IMR-90 (cell line): Measurements from ENCODE around the gene MIOX. TPM values are rescaled to one million over a fixed set of nuclear protein-coding genes. Genes with fewer than 3 reads are reported as not detected.

ENCODE experiments used
- ATAC-seq: fragments of 200-7000 bp; cut with Tn5 transposase; 2 replicates; pipeline ENCODE4 v1.9.1; 2020; ENCODE audit warnings: low read depth, mild to moderate bottlenecking, moderate library complexity
- Bru-seq: library from RNA; stranded (reverse); fragments of 400-500 nt; gene quantifications from one replicate; lab custom pipeline; 2021; lab: Mats Ljungman, UMichigan
- BruChase-seq, 2 experiments: library from RNA; stranded (reverse); fragments of 400-500 nt; gene quantifications; one replicate each; lab custom pipeline; 2021; lab: Mats Ljungman, UMichigan
- BruUV-seq: library from RNA; stranded (reverse); fragments of 400-500 nt; replicated peaks from 2 replicates; lab custom pipeline; 2021; lab: Mats Ljungman, UMichigan
- CTCF ChIA-PET: fragments of 300-600 bp; formaldehyde crosslinking; extraction: SDS; loops from one replicate; lab custom pipeline; 2021; ENCODE audit warnings: antibody characterized with exemption; lab: Yijun Ruan, JAX
- POLR2A ChIA-PET: fragments of 300-600 bp; sonication (Branson Sonifier 250); formaldehyde crosslinking; loops from one replicate; lab custom pipeline; 2022; ENCODE audit warnings: antibody characterized with exemption; ENCODE audit not compliant: unreplicated experiment; lab: Charles Lee
- DNase-seq: peaks from one replicate; pipeline ENCODE4 v3.0.0; 2013
- H2AFZ ChIP-seq: replicated peaks from 2 replicates; pipeline ENCODE3; 2013; ENCODE audit warnings: low read length, mild to moderate bottlenecking; ENCODE audit not compliant: poor library complexity
- H2AK5ac ChIP-seq: 2 replicates; pipeline ENCODE4 v1.6.1; 2013; ENCODE audit warnings: low read depth, low read length, inconsistent platforms
- H2AK9ac ChIP-seq: replicated peaks from 2 replicates; pipeline ENCODE3; 2013; ENCODE audit warnings: mild to moderate bottlenecking, low read depth, low read length, moderate library complexity; ENCODE audit not compliant: poor library complexity
- H2BK120ac ChIP-seq: 2 replicates; pipeline ENCODE4 v1.6.1; 2013; ENCODE audit warnings: low read depth, low read length, inconsistent platforms
- H2BK15ac ChIP-seq: 3 replicates; pipeline ENCODE4 v1.6.1; 2013; ENCODE audit warnings: low read depth, low read length, inconsistent platforms
- H2BK20ac ChIP-seq: 2 replicates; pipeline ENCODE4 v1.6.1; 2013; ENCODE audit warnings: low read depth, mild to moderate bottlenecking, inconsistent platforms, low read length, moderate library complexity
- H2BK5ac ChIP-seq: 2 replicates; pipeline ENCODE4 v1.6.1; 2013; ENCODE audit warnings: mild to moderate bottlenecking, low read depth, low read length, inconsistent platforms; ENCODE audit not compliant: poor library complexity, severe bottlenecking
- H3K14ac ChIP-seq: replicated peaks from 2 replicates; pipeline ENCODE4 v1.6.1; 2013; ENCODE audit warnings: low read depth, low read length, inconsistent platforms
- H3K18ac ChIP-seq: 2 replicates; pipeline ENCODE4 v1.6.1; 2013; ENCODE audit warnings: low read depth, low read length, control low read depth
- H3K23ac ChIP-seq: 2 replicates; pipeline ENCODE4 v1.6.1; 2013; ENCODE audit warnings: low read depth, low read length, inconsistent platforms
- H3K27ac ChIP-seq: 2 replicates; pipeline ENCODE4 v1.5.1; 2013; ENCODE audit warnings: mild to moderate bottlenecking, control low read depth, low read length; ENCODE audit not compliant: insufficient read depth
- H3K27me3 ChIP-seq: 2 replicates; pipeline ENCODE4 v1.6.1; 2013; ENCODE audit warnings: low read length; ENCODE audit not compliant: control insufficient read depth, insufficient read depth
- H3K36me3 ChIP-seq: 2 replicates; pipeline ENCODE4 v1.6.1; 2013; ENCODE audit warnings: low read length, mixed read lengths; ENCODE audit not compliant: control insufficient read depth, insufficient read depth
- H3K4ac ChIP-seq: 2 replicates; pipeline ENCODE4 v1.6.1; 2013; ENCODE audit warnings: low read depth, low read length, inconsistent platforms
- H3K4me1 ChIP-seq: 2 replicates; pipeline ENCODE4 v1.6.1; 2013; ENCODE audit warnings: low read length, mixed read lengths; ENCODE audit not compliant: control insufficient read depth, insufficient read depth
- H3K4me2 ChIP-seq: 2 replicates; pipeline ENCODE4 v1.6.1; 2013; ENCODE audit warnings: low read depth, mild to moderate bottlenecking, control low read depth, low read length, moderate library complexity
- H3K4me3 ChIP-seq: 2 replicates; pipeline ENCODE4 v1.5.1; 2013; ENCODE audit warnings: low read depth, mild to moderate bottlenecking, control low read depth, low read length, moderate library complexity; ENCODE audit not compliant: insufficient read depth
- H3K56ac ChIP-seq: 2 replicates; pipeline ENCODE4 v1.6.1; 2013; ENCODE audit warnings: low read length, inconsistent platforms; ENCODE audit not compliant: insufficient read depth; ENCODE audit errors: extremely low read depth
- H3K79me1 ChIP-seq, 2 experiments: 2 replicates each; pipeline ENCODE4 v1.6.1; 2013; ENCODE audit warnings: low read length in 2 of 2, inconsistent platforms in 1 of 2, low read depth in 1 of 2
- H3K9ac ChIP-seq: 2 replicates; pipeline ENCODE4 v1.6.1; 2013; ENCODE audit warnings: low read depth, low read length, control low read depth
- H3K9me1 ChIP-seq: 2 replicates; pipeline ENCODE4 v1.6.1; 2013; ENCODE audit warnings: low read length, inconsistent platforms; ENCODE audit not compliant: insufficient read depth
- H3K9me3 ChIP-seq: 2 replicates; pipeline ENCODE4 v1.6.1; 2013; ENCODE audit warnings: low read length; ENCODE audit not compliant: control insufficient read depth, insufficient read depth
- H4K20me1 ChIP-seq: 2 replicates; pipeline ENCODE4 v1.6.1; 2013; ENCODE audit warnings: low read length, inconsistent platforms; ENCODE audit not compliant: insufficient read depth
- H4K5ac ChIP-seq: 2 replicates; pipeline ENCODE4 v1.6.1; 2013; ENCODE audit warnings: mild to moderate bottlenecking, low read depth, low read length, control low read depth
- H4K8ac ChIP-seq, 2 experiments: 2 replicates each; pipeline ENCODE4 v1.6.1; 2013; ENCODE audit warnings: low read depth in 2 of 2, low read length in 2 of 2, control low read depth in 1 of 2, inconsistent platforms in 1 of 2
- H4K91ac ChIP-seq: 2 replicates; pipeline ENCODE4 v1.6.1; 2013; ENCODE audit warnings: low read depth, low read length, inconsistent platforms; ENCODE audit not compliant: insufficient read depth
- CEBPB ChIP-seq: IDR thresholded peaks from 2 replicates; pipeline ENCODE4 v1.6.1; 2012; ENCODE audit warnings: low read depth, low read length, improper control_type of control experiment
- CHD1 ChIP-seq: IDR thresholded peaks from 2 replicates; pipeline ENCODE4 v1.6.1; 2012; ENCODE audit warnings: low read depth, low read length, improper control_type of control experiment
- FOS ChIP-seq: fragments of 150-350 bp; IDR thresholded peaks from 2 replicates; pipeline ENCODE4 v1.6.1; 2016; ENCODE audit warnings: low read depth, low read length
- MAZ ChIP-seq: IDR thresholded peaks from 2 replicates; pipeline ENCODE4 v1.6.1; 2012; ENCODE audit warnings: low read depth, mild to moderate bottlenecking, low read length, improper control_type of control experiment, moderate library complexity, borderline replicate concordance
- MXI1 ChIP-seq: IDR thresholded peaks from 2 replicates; pipeline ENCODE4 v1.6.1; 2012; ENCODE audit warnings: low read depth, mild to moderate bottlenecking, low read length, moderate library complexity, borderline replicate concordance
- NFE2L2 ChIP-seq: fragments of 150-350 bp; IDR thresholded peaks from 2 replicates; pipeline ENCODE4 v1.6.1; 2016; ENCODE audit warnings: low read depth, mild to moderate bottlenecking, low read length
- POLR2A ChIP-seq: IDR thresholded peaks from 2 replicates; pipeline ENCODE4 v1.6.1; 2012; ENCODE audit warnings: mild to moderate bottlenecking, low read depth, low read length
- RAD21 ChIP-seq: IDR thresholded peaks from 2 replicates; pipeline ENCODE4 v1.6.1; 2012; ENCODE audit warnings: low read length, improper control_type of control experiment
- RFX5 ChIP-seq: IDR thresholded peaks from 2 replicates; pipeline ENCODE4 v1.8.0; 2012; ENCODE audit warnings: low read depth, mild to moderate bottlenecking, low read length, moderate library complexity
- USF2 ChIP-seq: fragments of 150-350 bp; IDR thresholded peaks from 2 replicates; pipeline ENCODE4 v1.6.1; 2017; ENCODE audit warnings: mild to moderate bottlenecking, antibody characterized with exemption, low read length, low read depth
- WGBS, 2 experiments: methylation state at CpG; one replicate each; pipeline versions ENCODE4 v1.1.5 to v1.1.7; 2013; ENCODE audit warnings: missing lambda C conversion rate in 2 of 2; ENCODE audit not compliant: insufficient read length in 1 of 2; ENCODE audit errors: extremely low coverage in 2 of 2; 5-methylcytosine and 5-hydroxymethylcytosine counted together
- dilution Hi-C: fragments of 300-500 bp; cut with HindIII; formaldehyde crosslinking; loops from one replicate; pipeline ENCODE4 v1.14.3; 2018; ENCODE audit warnings: low sequenced_read_pairs; ENCODE audit not compliant: unreplicated experiment
- in situ Hi-C: fragments of 300-500 bp; cut with MboI; formaldehyde crosslinking; loops from 3 replicates; pipeline ENCODE4 v1.14.3; 2019; ENCODE audit warnings: low sequenced_read_pairs, inconsistent platforms, mixed read lengths
- intact Hi-C: fragments of 100-400 bp; cut with micrococcal nuclease; formaldehyde crosslinking; loops from 2 replicates; pipeline ENCODE4 v1.10.0; 2022
- long read RNA-seq: library from polyadenylated mRNA; unstranded; transcript quantifications from one replicate; pipeline ENCODE4 v2.0.0, GENCODE V29; 2021; ENCODE audit not compliant: unreplicated experiment
- polyA plus RNA-seq, 3 experiments: library from polyadenylated mRNA; depleted of rRNA; stranded (reverse); fragments of >200 nt; gene quantifications; 2 replicates each; pipeline ENCODE4 v1.2.3, GENCODE V29; 2012; ENCODE audit warnings: low replicate concordance in 1 of 3
- total RNA-seq: library from RNA; depleted of rRNA; stranded (reverse); fragments of >200 nt; gene quantifications from 2 replicates; pipeline ENCODE4 v1.2.3, GENCODE V29; 2012; rRNA removed
- TF ChIP-seq, protein P1 (sequence below): conservative IDR thresholded peaks from 2 replicates; pipeline ENCODE4 v1.5.1; 2012; ENCODE audit warnings: mild to moderate bottlenecking, low read depth, low read length, improper control_type of control experiment
- TF ChIP-seq, protein P2 (sequence below): fragments of 150-350 bp; IDR thresholded peaks from 2 replicates; pipeline ENCODE4 v1.6.1; 2016; ENCODE audit warnings: low read depth, mild to moderate bottlenecking, low read length, moderate library complexity, borderline replicate concordance

Gene MIOX
- not detected in 2 replicates for total RNA-seq
- not detected in 2 replicates for polyA plus RNA-seq (2012; rRNA removed)
- not detected in 2 replicates for polyA plus RNA-seq (2012; cell fraction: cytosol; rRNA removed)
- polyA plus RNA-seq (2012; cell fraction: nucleus; rRNA removed; ENCODE audit: low replicate concordance) = 0.46 and 0.61 TPM in 2 replicates
- Bru-seq, nascent RNA = percentile 18 among the genes with signal in this experiment
- BruChase-seq, experiment 1, labeled RNA remaining after a 6-hour chase = percentile 30 among the genes with signal in this experiment
- BruChase-seq, experiment 2, labeled RNA remaining after a 2-hour chase = percentile 16 among the genes with signal in this experiment
- long read RNA-seq = 0 reads

- no peak within 1 kb of the TSS for H2AK9ac ChIP-seq
- no peak within 1 kb of the TSS for H3K27ac ChIP-seq
- no peak within 1 kb of the TSS for H3K14ac ChIP-seq
- H3K9ac ChIP-seq = no peak within 1 kb of the TSS
- H3K18ac ChIP-seq = no peak within 1 kb of the TSS
- H3K36me3 ChIP-seq = peaks cover 4% of the 10 kb centered on the region; the same call in 1 of the 2 replicates
- H2BK15ac ChIP-seq = no peak within 1 kb of the TSS
- H3K9me3 ChIP-seq = no peaks in the 10 kb centered on the region
- DNase-seq = no peak
- intact Hi-C loops (no loop called here), dilution Hi-C loops (no loop called here), in situ Hi-C loops (no loop called here)
- no peaks in the 10 kb centered on the region; the same call in 1 of the 2 replicates for H3K27me3 ChIP-seq
- no peak within 1 kb of the TSS for H2BK5ac ChIP-seq
- CTCF ChIA-PET = no interaction called here
- peak; percentile 21; the same call in 1 of the 2 replicates for ATAC-seq
- H2AFZ ChIP-seq = peak within 1 kb of the TSS; percentile 4
- H4K8ac ChIP-seq = no peak within 1 kb of the TSS
- no peak within 1 kb of the TSS for H3K23ac ChIP-seq
- no TSS peak for BruUV-seq
- H3K4ac ChIP-seq = no peak within 1 kb of the TSS
- H4K91ac ChIP-seq = no peak within 1 kb of the TSS
- no peak within 1 kb of the TSS for H3K4me3 ChIP-seq
- no peak within 1 kb of the TSS for H2BK120ac ChIP-seq
- no peaks in the 10 kb centered on the region for H3K4me1 ChIP-seq
- H3K56ac ChIP-seq = no peak within 1 kb of the TSS
- no peaks in the 10 kb centered on the region; the same call in 1 of the 2 replicates for H4K20me1 ChIP-seq
- 83% methylated on average over 6 of the region's 23 CpGs; no CpG with 5 or more reads in 1 of the 2 experiments for WGBS, 2 experiments
- no peak within 1 kb of the TSS for H4K5ac ChIP-seq
- H3K4me2 ChIP-seq = no peak within 1 kb of the TSS
- no peaks in the 10 kb centered on the region for H3K9me1 ChIP-seq
- H2AK5ac ChIP-seq = no peak within 1 kb of the TSS
- POLR2A ChIA-PET = no interaction called here
- H2BK20ac ChIP-seq = no peak within 1 kb of the TSS
- peaks cover 0 to 3% of the 10 kb centered on the region in 2 experiments; a peak in 1 of 4 replicates for H3K79me1 ChIP-seq
- TF ChIP-seq NFE2L2 = no peak
- TF ChIP-seq USF2 = no peak
- TF ChIP-seq, protein P1, sequence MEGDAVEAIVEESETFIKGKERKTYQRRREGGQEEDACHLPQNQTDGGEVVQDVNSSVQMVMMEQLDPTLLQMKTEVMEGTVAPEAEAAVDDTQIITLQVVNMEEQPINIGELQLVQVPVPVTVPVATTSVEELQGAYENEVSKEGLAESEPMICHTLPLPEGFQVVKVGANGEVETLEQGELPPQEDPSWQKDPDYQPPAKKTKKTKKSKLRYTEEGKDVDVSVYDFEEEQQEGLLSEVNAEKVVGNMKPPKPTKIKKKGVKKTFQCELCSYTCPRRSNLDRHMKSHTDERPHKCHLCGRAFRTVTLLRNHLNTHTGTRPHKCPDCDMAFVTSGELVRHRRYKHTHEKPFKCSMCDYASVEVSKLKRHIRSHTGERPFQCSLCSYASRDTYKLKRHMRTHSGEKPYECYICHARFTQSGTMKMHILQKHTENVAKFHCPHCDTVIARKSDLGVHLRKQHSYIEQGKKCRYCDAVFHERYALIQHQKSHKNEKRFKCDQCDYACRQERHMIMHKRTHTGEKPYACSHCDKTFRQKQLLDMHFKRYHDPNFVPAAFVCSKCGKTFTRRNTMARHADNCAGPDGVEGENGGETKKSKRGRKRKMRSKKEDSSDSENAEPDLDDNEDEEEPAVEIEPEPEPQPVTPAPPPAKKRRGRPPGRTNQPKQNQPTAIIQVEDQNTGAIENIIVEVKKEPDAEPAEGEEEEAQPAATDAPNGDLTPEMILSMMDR = no peak
- no peak for TF ChIP-seq CEBPB
- TF ChIP-seq RAD21 = no peak
- TF ChIP-seq CHD1 = no peak
- TF ChIP-seq, protein P2, sequence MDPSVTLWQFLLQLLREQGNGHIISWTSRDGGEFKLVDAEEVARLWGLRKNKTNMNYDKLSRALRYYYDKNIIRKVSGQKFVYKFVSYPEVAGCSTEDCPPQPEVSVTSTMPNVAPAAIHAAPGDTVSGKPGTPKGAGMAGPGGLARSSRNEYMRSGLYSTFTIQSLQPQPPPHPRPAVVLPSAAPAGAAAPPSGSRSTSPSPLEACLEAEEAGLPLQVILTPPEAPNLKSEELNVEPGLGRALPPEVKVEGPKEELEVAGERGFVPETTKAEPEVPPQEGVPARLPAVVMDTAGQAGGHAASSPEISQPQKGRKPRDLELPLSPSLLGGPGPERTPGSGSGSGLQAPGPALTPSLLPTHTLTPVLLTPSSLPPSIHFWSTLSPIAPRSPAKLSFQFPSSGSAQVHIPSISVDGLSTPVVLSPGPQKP = no peak
- no peak for TF ChIP-seq MAZ
- no peak for TF ChIP-seq MXI1
- no peak for TF ChIP-seq FOS
- no peak for TF ChIP-seq POLR2A
- no peak for TF ChIP-seq RFX5
Observed at GRCh38 chr22:50486561-50487289, at the start of gene MIOX. MIOX (plus strand) TSS chr22:50486859; CDS start chr22:50486898, 39 bp downstream.
